Loucy (cell line): ENCODE results near the gene UQCR10.

Experiments
- H2AFZ ChIP-seq: fragments of 200-600 bp; sonication (generic); 2 replicates; pipeline ENCODE4 v1.6.0; 2016; ENCODE audit warnings: antibody characterized with exemption, mild to moderate bottlenecking, low read length, moderate library complexity
- H3F3A ChIP-seq: fragments of 200-600 bp; 2 replicates; pipeline ENCODE4 v1.6.0; 2016; ENCODE audit warnings: antibody characterized with exemption, low read depth, mild to moderate bottlenecking
- H3K27me3 ChIP-seq: fragments of 200-600 bp; sonication (generic); 2 replicates; pipeline ENCODE4 v1.6.1; 2014; ENCODE audit warnings: low read length, mild to moderate bottlenecking; ENCODE audit not compliant: insufficient read depth, poor library complexity, severe bottlenecking
- H3K36me3 ChIP-seq: fragments of 200-600 bp; sonication (generic); 2 replicates; pipeline ENCODE4 v1.6.1; 2016; ENCODE audit warnings: low read length; ENCODE audit not compliant: insufficient read depth
- H3K4me1 ChIP-seq: fragments of 200-600 bp; sonication (generic); 2 replicates; pipeline ENCODE4 v1.5.1; 2014; ENCODE audit warnings: low read length, mild to moderate bottlenecking; ENCODE audit not compliant: insufficient read depth, poor library complexity, severe bottlenecking
- H3K4me2 ChIP-seq: fragments of 200-600 bp; sonication (generic); 2 replicates; pipeline ENCODE4 v1.6.0; 2014; ENCODE audit warnings: antibody characterized with exemption, low read length, low read depth, mild to moderate bottlenecking; ENCODE audit not compliant: poor library complexity, severe bottlenecking
- H3K4me3 ChIP-seq: fragments of 200-600 bp; sonication (generic); 2 replicates; pipeline ENCODE4 v1.5.1; 2014; ENCODE audit warnings: low read length, mild to moderate bottlenecking, mixed read lengths; ENCODE audit not compliant: poor library complexity, severe bottlenecking
- H3K79me2 ChIP-seq: fragments of 200-600 bp; sonication (generic); 2 replicates; pipeline ENCODE4 v1.6.1; 2014; ENCODE audit warnings: low read length; ENCODE audit not compliant: insufficient read depth
- H3K9ac ChIP-seq: fragments of 200-600 bp; sonication (generic); 2 replicates; pipeline ENCODE4 v1.6.0; 2014; ENCODE audit warnings: mild to moderate bottlenecking, low read depth, low read length, moderate library complexity; ENCODE audit not compliant: poor library complexity, severe bottlenecking
- H3K9me2 ChIP-seq: fragments of 200-600 bp; sonication (generic); replicated peaks from 2 replicates; pipeline ENCODE4 v1.6.1; 2016; ENCODE audit warnings: low read depth, low read length, mixed read lengths
- H3K9me3 ChIP-seq: fragments of 200-600 bp; sonication (generic); 2 replicates; pipeline ENCODE4 v1.6.1; 2014; ENCODE audit warnings: mild to moderate bottlenecking, antibody characterized with exemption, low read length, low read depth; ENCODE audit not compliant: insufficient read depth
- H4K20me1 ChIP-seq: fragments of 200-600 bp; sonication (generic); 2 replicates; pipeline ENCODE4 v1.6.0; 2014; ENCODE audit warnings: antibody characterized with exemption, low read length, mild to moderate bottlenecking; ENCODE audit not compliant: insufficient read depth, poor library complexity, severe bottlenecking
- EZH2phosphoT487 ChIP-seq: fragments of 200-600 bp; IDR thresholded peaks from 2 replicates; pipeline ENCODE4 v1.6.1; 2018; ENCODE audit warnings: antibody characterized with exemption, mild to moderate bottlenecking, moderate library complexity, borderline replicate concordance
- TF ChIP-seq, protein P1 (sequence below): fragments of 200-600 bp; sonication (generic); conservative IDR thresholded peaks from 2 replicates; pipeline ENCODE4 v1.5.1; 2014; ENCODE audit warnings: mild to moderate bottlenecking, antibody characterized with exemption, low read length

Gene UQCR10

DNA sequence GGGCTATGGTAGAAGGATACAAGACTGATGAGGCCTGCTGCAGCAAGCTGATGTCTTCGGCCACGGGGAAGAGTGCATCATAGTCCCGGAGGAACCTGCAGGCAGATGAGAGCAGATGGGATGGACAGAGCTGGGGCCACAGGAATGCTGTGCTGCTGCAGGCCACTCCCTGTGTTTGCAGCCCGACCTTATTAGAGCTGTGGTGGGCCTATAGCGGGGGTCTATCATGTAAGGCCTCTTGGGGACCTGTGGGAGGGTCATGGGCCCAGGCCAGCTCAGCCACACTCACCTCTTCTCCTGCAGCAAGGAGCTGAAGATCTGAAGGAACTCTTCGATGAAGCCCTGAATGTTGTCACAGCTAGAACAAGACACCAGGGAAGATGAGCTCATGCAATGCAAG, 39.0 kb downstream of the UQCR10 start:
- no peak overlapping the region for H3K9ac ChIP-seq
- no peaks in the 10 kb centered on the region for H3K27me3 ChIP-seq
- no peak overlapping the region for H3K4me2 ChIP-seq
- no peaks in the 10 kb centered on the region for H3K9me3 ChIP-seq
- H3K36me3 ChIP-seq: peaks cover 69% of the 10 kb centered on the region; the same call in 1 of the 2 replicates
- no peaks in the 10 kb centered on the region for H3F3A ChIP-seq
- H3K4me3 ChIP-seq: no peak overlapping the region
- H3K9me2 ChIP-seq: no peaks in the 10 kb centered on the region
- no peaks in the 10 kb centered on the region for H3K79me2 ChIP-seq
- TF ChIP-seq, protein P1, sequence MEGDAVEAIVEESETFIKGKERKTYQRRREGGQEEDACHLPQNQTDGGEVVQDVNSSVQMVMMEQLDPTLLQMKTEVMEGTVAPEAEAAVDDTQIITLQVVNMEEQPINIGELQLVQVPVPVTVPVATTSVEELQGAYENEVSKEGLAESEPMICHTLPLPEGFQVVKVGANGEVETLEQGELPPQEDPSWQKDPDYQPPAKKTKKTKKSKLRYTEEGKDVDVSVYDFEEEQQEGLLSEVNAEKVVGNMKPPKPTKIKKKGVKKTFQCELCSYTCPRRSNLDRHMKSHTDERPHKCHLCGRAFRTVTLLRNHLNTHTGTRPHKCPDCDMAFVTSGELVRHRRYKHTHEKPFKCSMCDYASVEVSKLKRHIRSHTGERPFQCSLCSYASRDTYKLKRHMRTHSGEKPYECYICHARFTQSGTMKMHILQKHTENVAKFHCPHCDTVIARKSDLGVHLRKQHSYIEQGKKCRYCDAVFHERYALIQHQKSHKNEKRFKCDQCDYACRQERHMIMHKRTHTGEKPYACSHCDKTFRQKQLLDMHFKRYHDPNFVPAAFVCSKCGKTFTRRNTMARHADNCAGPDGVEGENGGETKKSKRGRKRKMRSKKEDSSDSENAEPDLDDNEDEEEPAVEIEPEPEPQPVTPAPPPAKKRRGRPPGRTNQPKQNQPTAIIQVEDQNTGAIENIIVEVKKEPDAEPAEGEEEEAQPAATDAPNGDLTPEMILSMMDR: no peak
- no peak for TF ChIP-seq EZH2phosphoT487
- H4K20me1 ChIP-seq: no peaks in the 10 kb centered on the region
- H3K4me1 ChIP-seq: no peaks in the 10 kb centered on the region
- H2AFZ ChIP-seq: no peak overlapping the region

GRCh38 chr22:29810216-29810615, 43.0 kb downstream of the UQCR10 start:
- H3K9ac ChIP-seq: no peak overlapping the region
- H4K20me1 ChIP-seq: no peaks in the 10 kb centered on the region
- no peak overlapping the region for H3K4me3 ChIP-seq
- no peaks in the 10 kb centered on the region for H3K9me3 ChIP-seq
- no peaks in the 10 kb centered on the region for H3K79me2 ChIP-seq
- no peak overlapping the region for H2AFZ ChIP-seq
- H3K27me3 ChIP-seq: no peaks in the 10 kb centered on the region
- no peak overlapping the region for H3K4me2 ChIP-seq
- TF ChIP-seq, protein P1: no peak
- no peak for TF ChIP-seq EZH2phosphoT487
- peaks cover 74% of the 10 kb centered on the region; the same call in 1 of the 2 replicates for H3K36me3 ChIP-seq
- H3K9me2 ChIP-seq: no peaks in the 10 kb centered on the region
- H3K4me1 ChIP-seq: no peaks in the 10 kb centered on the region
- no peaks in the 10 kb centered on the region for H3F3A ChIP-seq

- Histone ChIP-seq H2AFZ (no peak overlapping the region), H3K4me3 (no peak overlapping the region), H3K4me1 (no peaks in the 10 kb centered on the region), H4K20me1 (no peaks in the 10 kb centered on the region), H3K79me2 (no peaks in the 10 kb centered on the region), H3K9ac (no peak overlapping the region), H3K36me3 (peaks cover 64% of the 10 kb centered on the region; the same call in 1 of the 2 replicates), H3K9me2 (no peaks in the 10 kb centered on the region), H3F3A (no peaks in the 10 kb centered on the region), H3K27me3 (no peaks in the 10 kb centered on the region), H3K4me2 (no peak overlapping the region), H3K9me3 (no peaks in the 10 kb centered on the region)
- TF ChIP-seq EZH2phosphoT487: no peak
- TF ChIP-seq, protein P1: no peak
Observed at GRCh38 chr22:29811377-29811776, 44.2 kb downstream of the UQCR10 start.
